Inflammatory macrophage (primary cell): Measurements from ENCODE around the gene AQP1.

Experiments
- DNase-seq, 2 donors: peaks; one replicate each; pipeline ENCODE4 v3.0.0-alpha.2; 2020 to 2022

The AQP1 gene

GRCh38 chr7:30906515-30907240 is 5.0 kb upstream of the AQP1 start:
- no peak for DNase-seq

GRCh38 chr7:30907527-30908267 is 4.0 kb upstream of the AQP1 start:
- no peak for DNase-seq

- no peak for DNase-seq
Observed at GRCh38 chr7:30908681-30909080, 3.0 kb upstream of the AQP1 start.

- no peak for DNase-seq
Observed at GRCh38 chr7:30909431-30909830, 2.2 kb upstream of the AQP1 start.

- DNase-seq: no peak
Observed at GRCh38 chr7:30910411-30911073, 1.1 kb upstream of the AQP1 start.

GRCh38 chr7:30911133-30911532 is 520 bp upstream of the AQP1 start:
- DNase-seq: no peak

GRCh38 chr7:30912021-30912730 is 523 bp downstream of the AQP1 start:
- no peak for DNase-seq

- no peak for DNase-seq
Observed at GRCh38 chr7:30912731-30912985, 1.0 kb downstream of the AQP1 start.

- DNase-seq: no peak
Observed at GRCh38 chr7:30912986-30913811, 1.5 kb downstream of the AQP1 start.

- DNase-seq: no peak
Observed at GRCh38 chr7:30913821-30914515, 2.3 kb downstream of the AQP1 start.

- DNase-seq: no peak
Observed at GRCh38 chr7:30914596-30914995, 2.9 kb downstream of the AQP1 start.

GRCh38 chr7:30915005-30915601 is 3.5 kb downstream of the AQP1 start:
- DNase-seq: no peak

- DNase-seq: no peak
Observed at GRCh38 chr7:30915751-30916150, 4.1 kb downstream of the AQP1 start.

- DNase-seq: no peak
Observed at GRCh38 chr7:30916255-30916654, 4.6 kb downstream of the AQP1 start.

GRCh38 chr7:30916767-30917166 is 5.1 kb downstream of the AQP1 start:
- DNase-seq: no peak

GRCh38 chr7:30917216-30917893 is 5.7 kb downstream of the AQP1 start:
- DNase-seq: no peak

- DNase-seq: no peak
Observed at GRCh38 chr7:30918676-30919075, 7.0 kb downstream of the AQP1 start.

- DNase-seq: no peak
Observed at GRCh38 chr7:30920021-30920583, 8.4 kb downstream of the AQP1 start.

GRCh38 chr7:30920584-30921539 is 9.2 kb downstream of the AQP1 start:
- no peak for DNase-seq
